ENCODE results near the gene YJU2.

GRCh38 chr19:4258181-4258580, 11.3 kb downstream of the YJU2 start:
- TF ChIP-seq, protein P1, sequence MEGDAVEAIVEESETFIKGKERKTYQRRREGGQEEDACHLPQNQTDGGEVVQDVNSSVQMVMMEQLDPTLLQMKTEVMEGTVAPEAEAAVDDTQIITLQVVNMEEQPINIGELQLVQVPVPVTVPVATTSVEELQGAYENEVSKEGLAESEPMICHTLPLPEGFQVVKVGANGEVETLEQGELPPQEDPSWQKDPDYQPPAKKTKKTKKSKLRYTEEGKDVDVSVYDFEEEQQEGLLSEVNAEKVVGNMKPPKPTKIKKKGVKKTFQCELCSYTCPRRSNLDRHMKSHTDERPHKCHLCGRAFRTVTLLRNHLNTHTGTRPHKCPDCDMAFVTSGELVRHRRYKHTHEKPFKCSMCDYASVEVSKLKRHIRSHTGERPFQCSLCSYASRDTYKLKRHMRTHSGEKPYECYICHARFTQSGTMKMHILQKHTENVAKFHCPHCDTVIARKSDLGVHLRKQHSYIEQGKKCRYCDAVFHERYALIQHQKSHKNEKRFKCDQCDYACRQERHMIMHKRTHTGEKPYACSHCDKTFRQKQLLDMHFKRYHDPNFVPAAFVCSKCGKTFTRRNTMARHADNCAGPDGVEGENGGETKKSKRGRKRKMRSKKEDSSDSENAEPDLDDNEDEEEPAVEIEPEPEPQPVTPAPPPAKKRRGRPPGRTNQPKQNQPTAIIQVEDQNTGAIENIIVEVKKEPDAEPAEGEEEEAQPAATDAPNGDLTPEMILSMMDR (IDR thresholded peaks at IDR 0.05), result no peak
- TF ChIP-seq POLR2A (IDR thresholded peaks at IDR 0.05), result no peak

Data from tibial nerve (tissue), 3 donors.